ENCODE results near the gene ERC2. TPM values are rescaled to one million over a fixed set of nuclear protein-coding genes. Genes with fewer than 3 reads are reported as not detected.

The ERC2 gene
- total RNA-seq, 4 donors from 2014 or later, result 0.81 to 2.9 (median 1.6) TPM

DNA sequence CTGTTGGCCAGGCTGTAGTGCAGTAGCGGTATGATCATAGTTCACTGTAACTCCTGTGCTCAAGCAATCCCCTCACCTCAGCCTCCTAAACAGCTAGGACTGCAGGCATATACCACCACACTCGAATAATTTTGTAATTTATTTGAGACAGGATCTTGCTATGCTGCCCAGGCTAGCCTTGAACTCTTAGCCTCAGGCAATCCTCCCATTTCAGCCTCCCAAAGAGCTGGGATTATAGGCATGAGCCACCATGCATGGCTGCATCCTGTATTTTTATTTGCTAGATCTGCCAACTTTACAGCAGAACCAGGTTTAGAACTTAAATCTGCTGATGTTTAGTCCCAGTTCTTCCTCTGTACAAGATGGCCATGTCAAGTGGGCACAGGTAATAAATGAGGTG is 69.6 kb downstream of the ERC2 start:
- WGBS, 2 donors (ENCODE audit: low coverage in 1 of 2), result 71 to 90% methylated on average over 2 of the region's 2 CpGs
- no peak for ATAC-seq
- Histone ChIP-seq H3K4me1 (no peaks in the 10 kb centered on the region), H3K27ac (no peak overlapping the region), H3K9me3 (no peaks in the 10 kb centered on the region), H3K36me3 (no peaks in the 10 kb centered on the region), H3K27me3 (no peaks in the 10 kb centered on the region), H3K4me3 (no peak overlapping the region)
- TF ChIP-seq, protein P1, sequence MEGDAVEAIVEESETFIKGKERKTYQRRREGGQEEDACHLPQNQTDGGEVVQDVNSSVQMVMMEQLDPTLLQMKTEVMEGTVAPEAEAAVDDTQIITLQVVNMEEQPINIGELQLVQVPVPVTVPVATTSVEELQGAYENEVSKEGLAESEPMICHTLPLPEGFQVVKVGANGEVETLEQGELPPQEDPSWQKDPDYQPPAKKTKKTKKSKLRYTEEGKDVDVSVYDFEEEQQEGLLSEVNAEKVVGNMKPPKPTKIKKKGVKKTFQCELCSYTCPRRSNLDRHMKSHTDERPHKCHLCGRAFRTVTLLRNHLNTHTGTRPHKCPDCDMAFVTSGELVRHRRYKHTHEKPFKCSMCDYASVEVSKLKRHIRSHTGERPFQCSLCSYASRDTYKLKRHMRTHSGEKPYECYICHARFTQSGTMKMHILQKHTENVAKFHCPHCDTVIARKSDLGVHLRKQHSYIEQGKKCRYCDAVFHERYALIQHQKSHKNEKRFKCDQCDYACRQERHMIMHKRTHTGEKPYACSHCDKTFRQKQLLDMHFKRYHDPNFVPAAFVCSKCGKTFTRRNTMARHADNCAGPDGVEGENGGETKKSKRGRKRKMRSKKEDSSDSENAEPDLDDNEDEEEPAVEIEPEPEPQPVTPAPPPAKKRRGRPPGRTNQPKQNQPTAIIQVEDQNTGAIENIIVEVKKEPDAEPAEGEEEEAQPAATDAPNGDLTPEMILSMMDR (IDR thresholded peaks at IDR 0.05), result no peak

DNA sequence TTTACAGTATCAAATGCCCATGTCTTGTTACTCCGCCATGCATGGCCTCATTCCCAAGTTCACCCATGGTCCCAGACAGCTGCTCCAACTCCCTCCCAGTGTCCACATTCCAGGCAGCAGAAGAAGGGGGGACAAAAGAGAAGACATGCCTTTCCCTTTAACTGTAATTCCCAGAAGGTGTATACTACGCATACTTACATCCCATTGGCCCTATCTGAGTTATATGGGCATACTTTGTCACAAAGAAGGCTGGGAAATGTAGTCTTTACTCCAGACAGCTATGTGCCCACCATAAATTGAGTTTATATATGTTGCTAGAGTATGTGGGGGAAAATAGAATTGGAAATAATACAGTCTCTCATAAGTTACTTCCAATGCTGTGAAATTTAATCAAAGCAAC is 70.5 kb downstream of the ERC2 start:
- H3K4me3 ChIP-seq, result no peak overlapping the region
- H3K36me3 ChIP-seq, result no peaks in the 10 kb centered on the region
- H3K27me3 ChIP-seq, result peaks cover 2% of the 10 kb centered on the region
- H3K4me1 ChIP-seq, result no peaks in the 10 kb centered on the region
- WGBS, 2 donors (ENCODE audit: low coverage in 1 of 2), result 77 to 94% methylated on average over 2 of the region's 2 CpGs
- no peak overlapping the region for H3K27ac ChIP-seq
- no peak for ATAC-seq
- H3K9me3 ChIP-seq, result no peaks in the 10 kb centered on the region
- TF ChIP-seq EP300 (IDR thresholded peaks at IDR 0.05) (no peak), POLR2AphosphoS5 (IDR thresholded peaks at IDR 0.05) (no peak), POLR2A (IDR thresholded peaks at IDR 0.05) (no peak)
- TF ChIP-seq, protein P1 (IDR thresholded peaks at IDR 0.05), result no peak

DNA sequence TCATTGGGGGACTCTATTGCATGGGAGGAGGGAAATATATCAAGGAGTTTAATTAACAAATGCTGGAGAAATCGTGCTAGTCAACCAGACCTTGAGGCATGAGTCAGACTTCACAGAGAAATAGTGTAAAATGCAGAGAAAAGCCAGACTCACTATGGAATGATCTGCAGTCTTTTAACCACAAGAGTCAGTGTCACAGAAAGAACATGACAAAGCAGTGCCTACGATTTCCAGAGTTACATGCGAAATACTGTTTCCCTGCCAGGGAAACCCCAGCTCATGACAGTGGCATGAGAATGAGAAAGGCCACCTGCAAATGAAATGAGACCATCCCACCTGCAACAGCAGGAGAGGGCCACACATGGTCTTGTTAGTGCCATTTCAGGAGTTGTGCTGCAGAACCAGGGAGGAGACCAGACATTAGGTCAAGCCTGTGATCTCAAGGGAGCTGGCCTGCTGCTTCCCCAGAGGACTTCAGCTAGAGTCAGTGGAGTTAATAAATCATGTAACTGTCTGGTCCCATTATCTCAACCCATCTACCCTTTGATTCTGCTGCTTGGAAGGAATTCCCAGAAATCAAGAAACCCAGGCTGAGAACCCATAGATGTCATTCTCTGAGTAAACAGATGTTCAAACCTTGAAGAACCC is 79.0 kb downstream of the ERC2 start:
- ATAC-seq, result no peak
- Histone ChIP-seq H3K4me3 (no peak overlapping the region), H3K9me3 (no peaks in the 10 kb centered on the region), H3K27me3 (peaks cover 4% of the 10 kb centered on the region), H3K4me1 (no peaks in the 10 kb centered on the region), H3K36me3 (no peaks in the 10 kb centered on the region), H3K27ac (no peak overlapping the region)
- 67 to 68% methylated on average over 3 of the region's 3 CpGs for WGBS, 2 donors (ENCODE audit: low coverage in 1 of 2)
- TF ChIP-seq POLR2A (IDR thresholded peaks at IDR 0.05) (no peak), EP300 (IDR thresholded peaks at IDR 0.05) (no peak), POLR2AphosphoS5 (IDR thresholded peaks at IDR 0.05) (no peak)
- TF ChIP-seq, protein P1 (IDR thresholded peaks at IDR 0.05), result no peak

DNA sequence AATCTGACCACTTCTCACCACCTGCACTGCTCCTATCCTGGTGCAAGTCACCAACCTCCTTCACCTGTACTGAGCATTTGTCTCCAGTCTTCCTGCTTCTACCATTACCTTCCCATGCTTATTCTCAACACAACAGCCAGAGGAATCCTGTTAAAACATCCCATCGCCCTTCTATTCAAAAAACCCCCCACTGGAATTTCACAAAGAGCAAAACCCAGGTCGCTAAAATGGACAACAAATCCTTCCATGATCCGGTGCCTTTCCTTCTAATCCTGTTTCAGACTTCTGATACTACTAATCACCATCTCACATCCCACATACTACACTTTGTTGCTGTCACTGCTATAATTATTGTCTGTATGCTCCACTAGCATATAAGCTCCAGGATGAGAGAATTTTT is 85.2 kb downstream of the ERC2 start:
- no peaks in the 10 kb centered on the region for H3K9me3 ChIP-seq
- no peaks in the 10 kb centered on the region for H3K4me1 ChIP-seq
- 71 to 75% methylated on average over 2 to 3 of the region's 3 CpGs for whole genome bisulfite sequencing, 2 donors (ENCODE audit: low coverage in 1 of 2)
- H3K27ac ChIP-seq, result no peak overlapping the region
- H3K36me3 ChIP-seq, result no peaks in the 10 kb centered on the region
- ATAC-seq, result no peak
- no peaks in the 10 kb centered on the region for H3K27me3 ChIP-seq
- TF ChIP-seq EP300 (IDR thresholded peaks at IDR 0.05), result no peak
- TF ChIP-seq, protein P1 (IDR thresholded peaks at IDR 0.05), result no peak
- TF ChIP-seq POLR2A (IDR thresholded peaks at IDR 0.05), result no peak
- H3K4me3 ChIP-seq, result no peak overlapping the region

DNA sequence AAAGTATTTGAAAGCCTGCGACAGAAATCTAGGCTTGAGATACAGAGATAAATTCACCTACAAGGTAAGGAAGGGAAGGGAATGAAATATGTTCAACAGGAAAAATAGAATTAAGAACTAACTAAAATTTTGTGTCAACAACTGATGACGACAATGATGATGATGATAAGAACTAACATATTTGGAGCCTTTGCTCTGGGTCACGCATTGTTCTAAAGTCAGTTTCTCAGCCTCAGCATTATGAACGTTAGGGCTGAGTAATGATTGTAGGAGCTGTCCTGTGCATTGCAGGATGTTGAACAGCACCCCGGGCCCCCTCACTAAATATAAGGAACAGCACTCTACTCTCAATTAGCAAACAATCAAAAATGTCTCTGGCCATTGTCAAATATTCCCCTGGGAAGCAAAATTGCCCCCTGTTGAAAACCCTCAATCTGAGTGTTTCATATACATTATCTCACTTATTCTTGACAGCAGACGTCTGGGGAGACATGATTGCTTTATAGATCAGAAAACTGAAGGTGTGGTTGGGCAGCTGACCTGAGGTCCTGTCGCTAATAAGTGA is 88.5 kb downstream of the ERC2 start:
- no peaks in the 10 kb centered on the region for H3K4me1 ChIP-seq
- TF ChIP-seq, protein P1 (IDR thresholded peaks at IDR 0.05), result no peak
- no peak for TF ChIP-seq POLR2A (IDR thresholded peaks at IDR 0.05)
- no peak for TF ChIP-seq EP300 (IDR thresholded peaks at IDR 0.05)
- WGBS, 2 donors (ENCODE audit: low coverage in 1 of 2), result 40 to 56% methylated on average over 6 to 7 of the region's 7 CpGs

More for the DNA sequence above, 88.5 kb downstream of the ERC2 start:
- H3K36me3 ChIP-seq, result no peaks in the 10 kb centered on the region
- no peak for ATAC-seq
- H3K27me3 ChIP-seq, result no peaks in the 10 kb centered on the region
- H3K4me3 ChIP-seq, result no peak overlapping the region
- no peak overlapping the region for H3K27ac ChIP-seq
- H3K9me3 ChIP-seq, result peaks cover 0 to 11% (median 0%) of the 10 kb centered on the region in 3 donors
